Umbilical cord (tissue), 2 donors: ENCODE data around the gene WDR86. TPM values are rescaled to one million over a fixed set of nuclear protein-coding genes. Genes with fewer than 3 reads are reported as not detected.

Experiments used
- DNase-seq: peaks from one replicate; pipeline ENCODE4 v3.0.0-alpha.2; 2015; ENCODE audit warnings: low spot score
- total RNA-seq: library from RNA; depleted of rRNA; stranded (reverse); fragments of >200 nt; gene quantifications from one replicate; pipeline ENCODE4 v1.2.3, GENCODE V29; 2014; ENCODE audit warnings: low replicate concordance; ENCODE audit not compliant: insufficient read depth

The WDR86 gene
- total RNA-seq, 1 donor from 2014 or later: 34.7 TPM

- no peak for DNase-seq
Observed at GRCh38 chr7:151380199-151381097, 29.4 kb downstream of the WDR86 start.

DNA sequence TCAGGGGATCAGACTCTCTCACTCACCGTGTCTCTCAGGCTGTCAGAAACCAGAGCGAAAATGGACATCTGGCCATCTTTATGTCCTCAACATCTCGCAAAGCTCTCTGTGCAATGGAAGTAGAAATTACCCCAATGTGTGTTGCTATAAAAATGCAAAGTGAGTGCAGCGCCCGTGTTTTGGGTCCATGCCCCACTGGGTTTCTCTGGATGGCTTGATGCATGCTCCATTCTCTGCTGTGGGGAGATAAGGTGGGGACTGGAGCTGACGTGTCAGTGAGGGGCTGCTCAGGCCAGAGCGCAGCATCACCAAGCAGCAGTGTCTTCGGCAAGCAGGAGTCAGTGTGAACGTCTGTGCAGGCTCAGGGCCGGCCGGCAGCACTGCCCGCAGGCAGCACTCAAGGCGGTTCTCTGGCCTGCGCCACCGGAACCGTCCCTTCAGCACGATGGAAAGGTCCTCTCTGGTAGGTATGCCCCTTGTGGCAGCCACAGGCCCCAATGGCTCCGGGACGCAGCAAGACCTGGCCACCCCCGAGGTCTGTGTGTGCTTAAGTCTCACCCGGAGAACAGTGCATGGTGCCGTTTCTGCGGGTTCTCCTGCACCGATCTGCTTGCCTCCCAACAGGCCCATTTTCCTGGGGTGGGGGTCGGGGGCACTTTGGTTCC is 30.2 kb downstream of the WDR86 start:
- no peak for DNase-seq

DNA sequence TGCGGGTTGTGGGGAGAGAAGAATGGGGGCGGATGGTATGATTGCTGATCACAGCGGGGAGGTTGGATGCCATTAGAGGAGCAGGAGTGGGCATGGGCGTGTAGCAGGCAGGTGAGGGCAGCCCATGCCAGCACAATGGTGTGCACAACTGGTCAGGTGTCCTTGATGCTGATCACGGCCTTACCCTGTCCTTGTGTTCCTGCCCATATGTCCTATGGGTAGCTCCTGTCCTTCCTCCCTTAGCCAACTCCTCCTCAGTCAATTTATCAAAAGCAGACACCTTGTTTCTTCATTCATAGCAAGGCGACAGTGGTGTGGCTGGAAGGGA is 30.7 kb downstream of the WDR86 start:
- no peak for DNase-seq

DNA sequence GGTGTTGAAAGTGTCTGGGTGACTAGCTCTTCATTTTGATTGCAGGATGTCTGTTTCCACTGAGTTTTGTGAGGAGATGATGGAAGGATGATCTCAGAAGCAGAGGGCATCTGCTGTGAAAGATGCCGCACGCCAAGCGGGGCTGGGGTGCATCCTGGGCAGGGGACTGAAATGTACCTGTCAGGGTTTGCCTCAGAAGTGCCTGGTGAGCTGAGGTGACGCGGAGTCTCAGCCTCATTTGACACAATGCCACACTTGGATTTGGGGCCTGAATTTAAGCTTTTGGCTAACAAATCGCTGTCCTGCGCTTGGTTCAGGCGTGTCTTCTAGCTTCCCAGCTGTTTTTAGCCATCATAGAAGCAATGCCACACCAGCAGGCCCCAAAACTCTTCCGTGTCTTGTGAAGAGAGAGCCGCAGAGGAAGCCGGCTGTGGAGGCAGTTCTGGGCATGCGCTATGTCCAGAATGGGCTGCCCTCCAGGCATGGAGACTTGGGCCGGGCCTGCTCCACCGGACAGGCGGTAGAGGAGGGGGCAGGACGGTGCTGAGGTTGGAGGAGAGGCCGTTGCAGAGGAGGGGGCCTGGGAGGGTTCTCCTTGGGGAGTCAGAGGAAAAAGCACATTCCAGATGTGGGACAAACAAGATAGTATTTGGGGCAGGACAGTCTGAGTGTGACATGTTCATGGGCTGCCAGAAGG is 31.2 kb downstream of the WDR86 start:
- DNase-seq: no peak

DNA sequence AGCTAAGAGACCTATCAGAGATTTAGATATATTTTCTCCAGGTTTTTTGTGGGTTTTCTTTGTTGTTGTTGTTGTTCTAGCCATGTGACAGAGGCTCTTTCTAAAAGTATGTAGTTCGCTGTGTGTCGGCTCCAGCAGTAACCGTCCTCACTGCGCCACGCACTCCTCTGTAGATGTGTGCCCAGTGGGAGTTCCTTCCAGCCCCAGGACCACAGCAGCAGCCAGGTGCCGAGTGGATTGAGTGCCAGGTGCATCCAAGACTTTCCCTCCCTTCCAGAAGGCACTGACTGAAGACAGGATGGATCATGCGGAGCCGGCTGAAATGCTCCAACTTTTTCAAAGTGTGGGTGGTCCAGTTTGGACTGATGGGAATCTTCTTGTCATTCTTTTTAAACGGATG is 31.8 kb downstream of the WDR86 start:
- DNase-seq: no peak

- no peak for DNase-seq
Observed at GRCh38 chr7:151377406-151377805, 32.4 kb downstream of the WDR86 start.

- DNase-seq: no peak
Observed at GRCh38 chr7:151376218-151376902, 33.5 kb downstream of the WDR86 start.

DNA sequence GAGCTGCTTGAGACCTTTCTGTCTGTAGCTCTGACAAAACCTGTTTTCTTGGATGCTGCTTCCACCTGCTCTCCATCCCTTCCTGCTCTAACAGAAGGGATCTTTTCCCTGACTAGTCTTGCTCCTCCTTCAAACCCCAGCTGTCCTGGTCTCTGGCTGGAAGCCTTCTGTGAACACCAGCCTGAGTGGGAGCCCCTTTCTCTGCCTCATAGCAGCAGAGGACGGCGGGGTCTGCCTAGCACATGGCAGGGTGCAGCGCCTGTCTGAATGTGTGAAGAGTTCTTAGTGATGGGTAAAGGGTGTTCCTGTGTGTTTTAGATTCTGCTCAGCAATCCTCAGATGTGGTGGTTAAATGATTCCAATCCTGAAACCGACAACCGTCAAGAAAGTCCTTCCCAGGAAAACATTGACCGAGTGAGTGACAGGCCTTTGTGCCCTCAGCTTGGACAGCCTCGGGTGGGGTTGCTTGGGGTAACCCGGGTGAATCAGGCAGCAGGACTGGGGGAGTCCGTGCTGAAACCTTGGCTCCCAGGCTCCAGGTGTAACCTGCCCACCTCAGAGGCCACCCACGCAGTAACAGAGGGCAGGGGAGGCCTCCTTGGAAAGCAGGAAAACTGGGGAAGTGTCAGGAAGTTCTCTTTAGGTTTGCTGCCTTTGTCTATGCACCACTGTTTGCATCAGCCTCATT is 34.2 kb downstream of the WDR86 start:
- DNase-seq: no peak

DNA sequence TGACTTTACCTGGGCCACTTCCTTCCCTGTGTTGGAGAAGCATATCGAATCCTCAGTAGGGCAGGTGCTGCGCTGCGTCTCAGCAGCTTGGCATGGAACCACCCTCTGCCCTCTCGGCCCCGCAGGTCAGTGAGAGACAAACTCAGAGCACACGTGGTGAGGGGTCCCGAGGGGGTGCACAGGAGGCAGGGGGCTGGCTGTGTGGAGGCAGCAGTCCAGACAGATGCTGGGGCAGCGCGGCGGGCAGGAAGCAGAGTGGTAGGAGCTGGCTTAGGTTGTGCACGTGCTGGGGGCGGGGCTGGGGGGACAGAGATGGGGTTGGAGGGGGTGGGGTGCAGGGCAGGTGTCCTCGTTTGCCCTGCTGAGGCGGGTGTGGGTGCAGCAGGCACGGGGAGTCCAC is 35.1 kb downstream of the WDR86 start:
- DNase-seq: no peak

- DNase-seq: no peak
Observed at GRCh38 chr7:151374139-151374538, 35.7 kb downstream of the WDR86 start.

DNA sequence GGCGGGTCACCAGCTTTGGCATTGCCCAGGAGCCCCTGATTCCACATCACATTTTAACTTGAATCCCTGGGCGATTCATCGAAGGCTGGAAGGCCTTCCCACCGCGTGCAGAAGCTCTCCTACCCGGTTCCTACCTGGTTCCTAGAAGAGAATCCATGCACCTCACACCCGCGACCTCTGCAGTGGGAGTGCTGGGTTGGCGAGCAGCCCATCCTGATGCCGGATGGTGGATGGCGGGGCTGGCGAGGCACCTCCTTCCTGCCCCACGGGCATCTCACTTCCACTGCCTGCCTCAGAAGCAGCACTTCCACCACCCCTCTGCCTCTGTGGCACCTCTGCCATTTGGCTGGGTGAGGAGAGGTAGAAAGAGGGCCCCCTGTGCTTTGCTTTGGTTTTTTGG is 36.2 kb downstream of the WDR86 start:
- no peak for DNase-seq

DNA sequence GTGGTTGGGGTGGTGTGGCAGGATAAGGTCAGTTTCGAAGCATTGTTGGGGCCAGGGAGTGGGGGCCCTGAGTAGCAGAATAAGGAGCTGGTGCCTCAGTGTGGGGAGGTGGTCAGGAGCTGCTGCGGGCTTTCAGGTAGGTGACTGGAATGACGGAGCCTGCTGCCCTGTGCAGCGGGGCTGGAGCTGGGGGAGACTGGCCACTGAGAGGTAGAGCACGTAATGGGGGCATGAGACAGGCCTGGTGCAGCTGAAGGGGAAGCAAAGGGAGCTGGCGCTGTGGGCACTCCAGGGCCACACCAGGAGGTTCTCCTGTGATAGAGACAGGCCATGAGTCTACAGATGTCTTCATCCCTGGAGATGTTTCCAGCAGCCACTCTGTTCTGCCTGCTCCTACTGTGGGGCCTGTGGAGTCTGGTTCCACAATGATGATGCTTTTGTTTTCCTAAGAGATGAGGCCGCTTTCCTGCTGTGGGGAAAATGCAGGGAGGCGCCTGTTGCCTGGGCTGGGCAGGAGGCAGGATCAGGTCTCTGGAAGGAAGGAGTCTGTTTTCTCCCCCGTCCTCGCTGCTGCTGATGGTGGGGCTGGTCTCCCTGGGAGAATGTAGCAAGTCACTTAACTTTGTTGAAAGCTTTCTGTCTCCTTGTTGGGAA is 37.1 kb downstream of the WDR86 start:
- DNase-seq: no peak

DNA sequence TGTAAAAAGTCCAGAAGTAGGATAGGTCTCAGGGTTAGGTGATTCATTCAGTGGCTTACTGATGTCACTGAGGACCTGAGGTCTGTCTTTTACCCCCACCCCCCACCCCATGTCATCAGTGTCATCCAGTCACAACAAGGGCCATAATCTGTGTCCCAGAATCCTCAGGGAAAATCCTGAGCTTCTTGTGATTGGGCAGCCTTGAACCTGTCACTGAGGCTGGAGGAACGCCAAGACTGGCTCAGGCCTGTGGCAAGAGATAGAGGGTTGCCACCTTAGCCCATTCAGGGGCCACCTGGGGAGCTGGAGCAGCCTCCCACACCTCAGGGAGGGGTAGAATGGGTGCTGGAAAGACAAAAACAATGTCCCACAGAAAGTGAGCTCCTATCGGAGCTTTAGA is 38.6 kb downstream of the WDR86 start:
- DNase-seq: no peak

- peak; percentile 88 for DNase-seq
Observed at GRCh38 chr7:151368136-151368571, 41.7 kb downstream of the WDR86 start.

DNA sequence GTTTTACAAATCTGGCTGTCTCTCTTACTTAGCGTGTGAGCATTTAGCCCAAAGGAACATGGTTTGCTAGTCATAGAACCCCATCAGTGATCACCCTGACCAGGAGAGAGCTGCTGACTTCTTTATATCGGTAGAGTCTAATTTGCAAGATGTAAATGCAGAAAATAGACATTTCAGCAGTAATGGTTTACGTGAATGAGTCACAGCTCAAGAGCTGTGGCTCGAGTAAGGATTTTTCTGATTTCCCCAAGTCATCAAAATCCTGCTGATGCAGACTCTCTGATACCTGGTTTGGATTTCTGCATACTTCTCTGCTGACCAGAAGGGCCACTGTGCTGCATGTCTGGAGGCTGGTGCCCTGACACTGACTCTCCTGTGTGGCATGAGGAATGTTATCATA is 42.6 kb downstream of the WDR86 start:
- peak; percentile 50 for DNase-seq

DNA sequence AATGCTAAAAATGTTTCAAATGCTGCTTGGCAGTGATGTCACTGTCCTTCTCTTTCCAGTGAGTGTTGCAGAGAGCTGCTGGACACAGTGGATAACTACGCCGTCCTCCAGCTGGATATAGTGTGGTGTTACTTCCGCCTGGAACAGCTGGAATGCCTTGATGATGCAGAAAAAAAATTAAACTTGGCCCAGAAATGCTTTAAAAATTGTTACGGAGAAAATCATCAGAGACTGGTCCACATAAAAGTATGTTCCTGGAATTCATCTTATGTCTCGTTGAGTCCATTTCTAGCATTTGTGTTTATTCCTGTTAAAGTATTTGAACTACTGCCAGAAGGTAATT is 43.0 kb downstream of the WDR86 start:
- DNase-seq: peak; percentile 87

DNA sequence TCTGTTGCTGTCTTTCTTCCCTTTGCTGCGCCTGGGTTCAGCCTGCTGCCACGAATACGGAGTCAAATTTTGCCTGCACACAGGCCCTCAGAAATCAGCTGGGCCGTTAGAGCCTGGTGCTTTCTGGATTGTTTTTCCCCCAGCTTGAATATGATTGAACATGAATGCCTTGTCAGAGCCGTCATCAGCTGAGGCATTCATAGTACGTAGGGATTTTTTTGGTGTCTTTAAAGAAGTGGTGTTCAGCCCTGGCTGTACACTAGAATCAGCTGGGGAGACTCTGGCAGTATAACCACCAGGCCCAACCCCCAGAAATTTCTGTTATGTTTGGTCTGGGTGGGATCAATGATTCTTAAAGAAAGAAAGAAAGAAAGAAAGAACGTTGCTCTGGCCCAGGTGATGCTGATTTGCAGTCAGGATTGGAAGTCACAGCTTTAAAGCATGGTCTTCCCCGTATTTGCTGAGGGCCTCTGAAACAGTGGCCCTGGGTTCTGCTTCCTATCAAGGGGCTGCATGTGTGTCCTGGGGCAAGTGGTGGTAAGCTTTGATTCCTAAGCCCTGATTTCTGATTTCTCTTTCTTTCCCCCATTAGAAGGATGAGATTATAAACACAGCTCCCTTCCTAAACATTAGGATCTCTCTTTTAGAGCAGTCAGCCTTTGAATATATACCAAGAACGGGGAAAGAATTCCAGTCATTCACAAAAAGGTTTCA is 43.5 kb downstream of the WDR86 start:
- peak; percentile 62 for DNase-seq

- DNase-seq: no peak
Observed at GRCh38 chr7:151363182-151363581, 46.7 kb downstream of the WDR86 start.

DNA sequence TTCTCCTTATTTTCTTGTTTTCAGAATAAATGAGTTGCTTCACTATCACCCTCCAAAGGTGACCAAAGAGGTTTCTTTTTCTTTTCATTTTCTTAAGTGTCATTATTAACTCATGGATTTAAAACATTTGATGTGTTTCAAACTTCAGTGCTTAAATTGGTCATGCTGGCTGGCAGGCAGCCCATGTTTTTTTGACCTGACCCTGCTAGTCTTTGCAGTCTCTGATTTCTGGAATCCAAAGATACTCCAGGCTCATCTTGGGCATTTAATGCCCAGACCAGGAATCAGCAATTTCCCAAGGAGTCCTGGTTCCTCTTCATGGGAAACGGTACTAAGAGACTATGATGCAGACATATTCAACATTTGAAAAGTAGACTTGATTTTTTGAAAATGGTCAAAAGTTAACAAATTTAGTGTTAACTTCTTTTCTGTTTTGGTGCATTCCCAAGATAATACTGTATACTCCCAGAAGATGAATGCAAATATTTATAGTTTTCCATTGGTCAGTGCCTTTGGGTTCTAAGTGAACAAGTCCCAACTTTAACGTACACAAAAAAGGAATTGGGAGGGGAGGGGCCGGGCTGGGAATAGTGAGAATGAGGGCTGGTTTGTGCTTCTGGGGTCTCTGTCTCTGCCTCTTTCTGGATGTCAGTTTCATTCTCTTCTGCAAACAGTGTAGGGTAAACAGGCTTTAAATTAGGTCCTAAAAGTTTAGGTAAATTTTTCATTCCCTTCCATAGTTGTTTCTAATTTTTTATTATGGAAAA is 48.5 kb downstream of the WDR86 start:
- DNase-seq: no peak

DNA sequence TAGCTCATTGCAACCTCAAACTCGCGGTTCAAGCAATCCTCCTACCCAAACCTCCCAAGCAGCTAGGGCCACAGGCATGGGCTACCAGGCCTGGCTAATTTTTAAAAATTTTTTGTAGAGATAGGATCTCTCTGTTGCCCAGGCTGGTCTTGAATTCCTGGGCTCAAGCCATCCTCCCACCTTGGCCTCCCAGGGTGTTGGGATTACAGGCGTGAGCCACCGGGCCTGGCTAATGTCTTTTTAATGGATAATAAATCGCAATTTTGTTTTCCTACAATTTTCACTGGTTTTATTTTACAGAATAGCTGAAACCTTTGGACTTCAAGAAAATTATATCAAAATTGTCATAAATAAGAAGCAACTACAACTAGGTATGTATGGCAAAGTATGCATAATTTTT is 57.3 kb downstream of the WDR86 start:
- no peak for DNase-seq
